Testis (tissue), 2 donors: ENCODE results near the gene CABP1.

Source experiments
- POLR2A ChIP-seq: fragments of 450-650 bp; IDR thresholded peaks from one replicate; pipeline ENCODE4 v1.6.1; 2017; ENCODE audit warnings: antibody characterized with exemption, mild to moderate bottlenecking, moderate library complexity
- TF ChIP-seq, protein P1 (sequence below), 3 experiments: fragments of 450-650 bp in 2 of 3; fragments of 200-600 bp in 1 of 3; sonication (generic) in 1 of 3; IDR thresholded peaks; one replicate each; pipeline ENCODE4 v1.5.1; 2016 to 2019; ENCODE audit warnings: antibody characterized with exemption in 3 of 3, mild to moderate bottlenecking in 2 of 3, moderate library complexity in 1 of 3

DNA sequence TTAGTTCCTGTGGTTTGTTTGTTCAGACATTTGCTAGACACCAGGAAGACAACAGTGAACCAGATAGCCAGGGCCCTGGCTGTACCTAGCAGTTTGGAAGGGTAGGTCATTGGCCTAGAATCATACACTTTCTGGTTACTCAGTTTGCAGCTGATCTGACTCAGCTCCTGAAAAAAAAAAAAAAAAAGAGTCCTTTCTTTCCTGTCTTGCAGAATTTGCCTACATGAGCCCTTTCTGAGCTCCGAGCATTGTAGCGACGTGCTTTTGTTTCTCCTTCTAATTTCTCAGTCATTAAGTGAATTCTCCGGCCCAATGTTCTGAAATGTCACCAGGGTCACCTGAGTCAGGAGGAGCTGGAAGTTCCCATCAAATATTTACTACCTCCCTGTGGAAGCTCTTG, 2.4 kb downstream of the CABP1 start:
- TF ChIP-seq, protein P1, sequence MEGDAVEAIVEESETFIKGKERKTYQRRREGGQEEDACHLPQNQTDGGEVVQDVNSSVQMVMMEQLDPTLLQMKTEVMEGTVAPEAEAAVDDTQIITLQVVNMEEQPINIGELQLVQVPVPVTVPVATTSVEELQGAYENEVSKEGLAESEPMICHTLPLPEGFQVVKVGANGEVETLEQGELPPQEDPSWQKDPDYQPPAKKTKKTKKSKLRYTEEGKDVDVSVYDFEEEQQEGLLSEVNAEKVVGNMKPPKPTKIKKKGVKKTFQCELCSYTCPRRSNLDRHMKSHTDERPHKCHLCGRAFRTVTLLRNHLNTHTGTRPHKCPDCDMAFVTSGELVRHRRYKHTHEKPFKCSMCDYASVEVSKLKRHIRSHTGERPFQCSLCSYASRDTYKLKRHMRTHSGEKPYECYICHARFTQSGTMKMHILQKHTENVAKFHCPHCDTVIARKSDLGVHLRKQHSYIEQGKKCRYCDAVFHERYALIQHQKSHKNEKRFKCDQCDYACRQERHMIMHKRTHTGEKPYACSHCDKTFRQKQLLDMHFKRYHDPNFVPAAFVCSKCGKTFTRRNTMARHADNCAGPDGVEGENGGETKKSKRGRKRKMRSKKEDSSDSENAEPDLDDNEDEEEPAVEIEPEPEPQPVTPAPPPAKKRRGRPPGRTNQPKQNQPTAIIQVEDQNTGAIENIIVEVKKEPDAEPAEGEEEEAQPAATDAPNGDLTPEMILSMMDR (IDR thresholded peaks at IDR 0.05): no peak
- no peak for TF ChIP-seq POLR2A
